Stimulated activated CD4-positive, alpha-beta T cell treated with anti-CD3 and anti-CD28 coated beads, Interleukin-1b, Interleukin-23, amount 100 ng/mL, for 48 hours (primary cell): ENCODE results near the gene PPIL4.

Source experiments
- DNase-seq: peaks from one replicate; pipeline ENCODE4 v3.0.0-alpha.2; 2020

Gene PPIL4, protein sequence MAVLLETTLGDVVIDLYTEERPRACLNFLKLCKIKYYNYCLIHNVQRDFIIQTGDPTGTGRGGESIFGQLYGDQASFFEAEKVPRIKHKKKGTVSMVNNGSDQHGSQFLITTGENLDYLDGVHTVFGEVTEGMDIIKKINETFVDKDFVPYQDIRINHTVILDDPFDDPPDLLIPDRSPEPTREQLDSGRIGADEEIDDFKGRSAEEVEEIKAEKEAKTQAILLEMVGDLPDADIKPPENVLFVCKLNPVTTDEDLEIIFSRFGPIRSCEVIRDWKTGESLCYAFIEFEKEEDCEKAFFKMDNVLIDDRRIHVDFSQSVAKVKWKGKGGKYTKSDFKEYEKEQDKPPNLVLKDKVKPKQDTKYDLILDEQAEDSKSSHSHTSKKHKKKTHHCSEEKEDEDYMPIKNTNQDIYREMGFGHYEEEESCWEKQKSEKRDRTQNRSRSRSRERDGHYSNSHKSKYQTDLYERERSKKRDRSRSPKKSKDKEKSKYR

DNA sequence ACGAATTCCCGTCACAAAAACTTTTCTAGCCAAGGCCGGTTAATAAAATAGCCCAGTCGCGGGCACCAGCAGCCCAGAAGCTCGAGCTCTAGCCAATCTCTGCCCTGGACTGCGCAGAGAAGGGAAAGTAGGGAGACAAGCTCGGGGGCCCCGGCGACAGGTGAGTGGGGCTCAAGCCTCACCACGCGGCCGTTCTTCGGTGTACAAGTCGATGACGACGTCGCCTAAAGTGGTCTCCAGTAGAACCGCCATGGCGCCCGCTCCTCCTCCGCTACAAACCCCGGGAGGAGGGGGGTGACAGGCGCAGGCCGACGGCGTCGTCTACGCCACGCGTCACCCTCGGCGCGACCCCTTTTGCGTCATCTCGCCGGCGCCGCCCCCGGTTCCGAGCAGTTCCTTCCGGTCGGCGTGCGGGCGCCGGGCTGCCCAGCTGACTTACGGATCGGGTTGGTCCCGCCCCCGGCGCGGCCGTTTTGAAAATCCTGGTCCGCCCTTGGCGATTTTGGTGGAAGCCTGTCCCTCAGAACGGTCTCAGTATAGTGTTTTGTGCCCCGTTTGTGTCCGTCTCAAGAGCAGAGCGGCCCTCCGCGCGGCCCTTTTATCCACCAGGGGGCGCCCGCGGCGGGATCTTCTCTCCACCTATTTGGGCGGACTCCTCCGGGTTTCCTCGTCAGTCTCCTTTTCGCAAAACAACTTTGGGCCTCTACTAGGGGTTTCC is at the start of gene PPIL4:
Gene PPIL4, minus strand, starts transcription at position 290 of the 718 bp plus-strand sequence. Its CDS starts 38 bp downstream, at position 252.
- DNase-seq: peak; percentile 96

DNA sequence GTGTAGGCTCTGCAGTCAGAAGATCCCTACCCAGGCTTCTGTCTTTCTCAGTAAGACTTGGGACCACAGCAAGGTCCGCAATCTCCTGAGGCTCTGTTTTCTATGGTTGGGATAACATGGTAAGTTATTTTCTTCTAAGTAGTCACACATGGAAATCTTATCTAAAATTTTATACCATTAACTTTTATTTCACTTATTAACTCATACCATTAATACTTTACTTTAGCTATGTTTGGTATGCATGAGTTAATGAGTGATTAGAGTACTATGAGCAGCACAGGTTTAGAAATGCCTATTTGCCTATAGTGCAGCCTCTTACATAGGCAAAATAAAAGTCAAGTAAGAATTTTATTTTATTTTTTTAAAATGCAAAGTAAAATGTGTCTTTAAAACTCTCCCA is 47.6 kb upstream of the PPIL4 start:
- no peak for DNase-seq

DNA sequence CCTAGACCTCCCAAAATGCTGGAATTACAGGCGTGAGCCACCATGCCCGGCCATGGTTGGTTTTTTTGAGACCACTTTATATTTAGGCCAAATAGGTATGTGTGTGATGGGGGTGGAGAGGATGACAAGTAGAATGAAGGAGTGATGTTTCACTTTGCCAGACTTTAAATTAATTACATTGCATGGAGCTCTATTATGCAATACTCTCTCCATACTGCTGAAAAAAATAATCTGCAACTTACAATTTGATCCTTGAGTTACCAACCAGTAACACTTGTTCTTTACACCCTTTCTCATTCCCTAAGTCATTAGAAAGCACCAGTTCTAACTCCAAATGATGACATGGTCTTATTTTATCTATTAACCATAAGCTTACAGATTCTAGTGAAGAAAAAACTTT is 47.1 kb upstream of the PPIL4 start:
- DNase-seq: no peak

DNA sequence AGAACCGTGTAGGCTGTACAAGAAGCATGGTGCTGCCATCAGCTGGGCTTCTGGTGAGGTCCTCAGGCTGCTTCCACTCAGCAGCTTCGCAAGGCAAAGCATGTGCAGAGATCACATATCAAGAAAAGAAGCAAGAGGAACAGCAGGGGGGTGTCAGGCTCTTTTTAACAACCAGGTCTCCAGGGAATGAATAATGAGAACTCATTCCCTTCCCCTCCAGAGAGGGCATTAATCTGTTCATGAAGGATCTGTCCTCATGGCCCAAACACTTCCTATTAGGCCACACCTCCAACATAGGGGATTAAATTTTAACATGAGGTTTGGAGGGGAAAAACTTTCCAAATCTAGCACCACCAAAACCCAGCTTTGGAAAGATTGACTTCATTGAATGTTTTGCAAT is 40.3 kb upstream of the PPIL4 start:
- no peak for DNase-seq

DNA sequence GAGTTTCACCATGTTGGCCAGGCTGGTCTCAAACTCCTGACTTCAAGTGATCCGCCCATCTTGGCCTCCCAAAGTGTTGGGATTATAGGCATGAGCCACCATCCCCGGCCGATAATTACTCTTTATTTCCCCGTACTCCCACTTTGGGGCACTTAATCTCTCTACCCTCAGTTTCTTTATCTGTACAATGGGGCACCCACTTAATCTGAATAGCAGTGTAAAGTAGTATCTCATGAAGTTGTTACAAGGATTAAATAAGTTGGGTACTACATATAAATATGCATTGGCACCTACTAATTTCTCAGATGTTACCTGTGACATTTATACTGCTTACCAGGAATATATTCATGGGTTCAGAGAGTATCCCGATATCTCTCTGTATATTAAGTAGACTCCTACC is 35.5 kb upstream of the PPIL4 start:
- DNase-seq: no peak

DNA sequence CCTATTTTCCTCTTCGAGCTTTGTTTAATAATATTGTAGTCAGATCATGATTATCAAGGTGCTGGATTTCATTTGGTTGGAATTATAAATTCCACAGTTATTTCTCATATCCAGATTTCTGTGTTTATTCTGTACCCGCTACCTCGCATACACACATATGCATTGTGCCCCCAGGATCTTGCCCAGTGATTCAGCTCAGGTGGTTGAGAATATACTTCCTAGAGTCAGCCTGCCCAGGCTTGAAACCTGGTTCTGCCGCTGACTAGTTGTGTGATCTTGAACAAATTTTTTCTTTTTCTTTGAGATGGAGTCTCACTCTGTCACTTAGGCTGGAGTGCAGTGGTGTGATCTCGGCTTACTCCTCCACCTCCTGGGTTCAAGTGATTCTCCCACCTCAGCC is 35.0 kb upstream of the PPIL4 start:
- DNase-seq: no peak

DNA sequence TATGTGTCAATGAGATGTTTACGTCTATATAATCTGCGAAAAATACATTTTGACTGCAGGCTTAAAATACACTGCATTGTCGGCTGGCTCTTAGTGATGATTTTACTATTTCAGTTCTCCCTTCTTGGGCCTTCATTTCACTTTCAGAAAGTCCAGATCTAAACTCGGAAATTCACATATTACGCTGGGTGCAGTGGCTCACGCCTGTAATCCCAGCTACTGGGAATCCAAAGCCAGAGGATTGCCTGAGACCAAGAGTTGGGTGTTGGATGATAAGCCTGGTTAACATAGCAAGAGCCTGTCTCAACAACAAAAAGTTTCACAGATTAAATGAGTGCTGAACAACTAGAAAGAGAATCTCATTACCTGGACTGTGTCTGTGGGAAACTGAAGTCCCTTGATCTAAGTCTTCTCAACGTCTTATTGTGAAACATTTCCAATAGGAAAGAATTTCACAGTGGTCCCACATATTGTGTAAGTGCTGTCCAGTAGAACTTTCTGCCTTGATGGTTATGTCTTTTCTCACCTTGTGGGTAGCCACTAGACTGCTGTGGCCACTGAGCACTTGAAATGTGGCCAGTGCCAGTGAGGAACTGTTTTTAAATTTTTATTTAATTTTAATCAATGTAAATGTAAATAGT is 22.2 kb upstream of the PPIL4 start:
- no peak for DNase-seq

DNA sequence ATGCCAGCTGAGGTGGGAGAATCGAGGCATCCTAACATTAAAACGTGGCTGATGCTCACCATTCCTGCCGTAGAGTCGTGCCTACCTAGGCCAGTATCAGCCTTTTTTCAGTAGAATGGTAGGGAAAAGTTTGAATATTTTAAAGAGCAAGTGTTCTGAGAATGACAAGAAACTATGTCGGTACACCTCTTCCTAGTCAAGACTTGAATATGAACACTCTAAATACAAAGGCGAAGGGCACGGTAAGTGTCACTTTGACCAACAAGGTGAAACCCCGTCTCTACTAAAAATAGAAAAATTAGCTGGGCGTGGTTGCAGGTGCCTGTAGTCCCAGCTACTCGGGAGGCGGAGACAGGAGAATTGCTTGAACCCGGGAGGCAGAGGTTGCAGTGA is 21.3 kb upstream of the PPIL4 start:
- no peak for DNase-seq

DNA sequence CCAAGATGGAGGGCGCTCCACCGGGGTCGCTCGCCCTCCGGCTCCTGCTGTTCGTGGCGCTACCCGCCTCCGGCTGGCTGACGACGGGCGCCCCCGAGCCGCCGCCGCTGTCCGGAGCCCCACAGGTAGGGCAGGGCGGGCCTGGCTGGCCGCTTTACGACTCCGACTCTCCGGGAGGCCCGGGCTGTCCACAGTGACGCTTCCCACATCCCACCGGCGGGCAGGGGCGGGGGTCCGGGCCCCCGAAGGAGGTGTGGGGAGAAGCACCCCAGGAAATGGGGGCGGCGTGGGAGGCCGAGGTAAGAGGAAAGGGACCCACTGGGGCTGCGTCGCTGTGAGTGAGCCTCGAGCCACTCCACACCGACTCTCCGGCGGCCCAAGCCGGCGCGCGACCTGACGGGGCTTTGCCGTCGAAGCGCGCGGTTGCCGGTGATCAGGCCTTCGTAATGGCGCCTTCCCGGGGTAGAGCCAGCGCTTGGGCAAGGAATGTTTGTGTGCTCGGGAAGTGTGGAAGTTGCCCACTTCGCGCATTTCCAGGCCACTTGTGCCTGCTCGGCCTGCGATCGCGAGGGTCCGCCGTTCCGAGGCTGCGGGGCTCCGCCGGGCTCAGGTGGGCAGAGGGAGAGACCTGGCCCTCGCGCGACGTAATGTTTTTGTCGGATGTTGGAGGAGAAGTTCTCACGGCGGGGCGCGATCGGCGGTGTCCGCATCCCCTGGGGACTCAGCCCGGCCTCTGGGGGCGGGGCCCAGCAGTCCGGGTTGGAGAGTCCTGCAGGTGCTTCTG is 20.8 kb upstream of the PPIL4 start:
- DNase-seq: peak; percentile 43

DNA sequence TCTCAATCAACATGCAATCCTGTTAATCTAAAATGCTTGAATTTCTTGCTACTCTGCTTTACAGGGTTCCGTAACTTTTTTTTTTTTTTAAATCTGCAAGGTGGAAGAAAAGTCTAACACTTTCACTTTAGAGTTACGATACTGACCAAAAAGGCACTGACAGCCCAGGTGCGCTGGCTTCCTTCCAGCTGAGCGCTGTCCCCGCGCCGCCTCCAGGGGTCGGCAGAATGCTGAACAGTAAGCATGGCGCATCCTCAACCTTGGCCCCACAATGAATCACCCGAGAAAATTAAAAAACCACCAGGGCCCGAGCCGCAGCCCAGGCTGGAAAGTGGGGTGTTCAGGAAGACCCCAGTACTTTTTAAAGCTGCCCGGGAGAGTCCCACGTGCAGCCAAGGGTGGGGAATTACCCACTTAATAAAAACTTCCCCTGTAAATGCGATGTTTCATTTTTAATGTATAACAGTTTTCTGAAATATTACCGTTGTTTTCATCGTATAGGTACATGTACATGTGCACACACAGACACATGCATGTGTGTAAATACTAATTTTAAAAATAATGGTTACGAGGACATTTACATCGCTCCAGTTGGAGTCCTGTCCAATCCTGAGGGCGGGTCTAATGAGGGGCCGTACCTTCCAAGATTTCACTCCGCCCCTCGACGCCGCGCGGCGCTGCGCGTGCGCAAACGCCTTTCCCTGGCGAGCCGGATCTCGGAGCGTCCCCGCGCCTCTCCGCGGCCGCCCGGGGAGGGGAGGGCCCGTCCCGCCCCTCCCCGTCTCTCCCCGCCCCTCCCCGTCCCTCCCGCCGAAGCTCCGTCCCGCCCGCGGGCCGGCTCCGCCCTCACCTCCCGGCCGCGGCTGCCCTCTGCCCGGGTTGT is 19.9 kb upstream of the PPIL4 start, which contains the start of gene GINM1:
Gene GINM1, plus strand, starts transcription at position 849 of the 883 bp plus-strand sequence. CDS start 40 bp downstream, outside the sequence.
- DNase-seq: peak; percentile 95

DNA sequence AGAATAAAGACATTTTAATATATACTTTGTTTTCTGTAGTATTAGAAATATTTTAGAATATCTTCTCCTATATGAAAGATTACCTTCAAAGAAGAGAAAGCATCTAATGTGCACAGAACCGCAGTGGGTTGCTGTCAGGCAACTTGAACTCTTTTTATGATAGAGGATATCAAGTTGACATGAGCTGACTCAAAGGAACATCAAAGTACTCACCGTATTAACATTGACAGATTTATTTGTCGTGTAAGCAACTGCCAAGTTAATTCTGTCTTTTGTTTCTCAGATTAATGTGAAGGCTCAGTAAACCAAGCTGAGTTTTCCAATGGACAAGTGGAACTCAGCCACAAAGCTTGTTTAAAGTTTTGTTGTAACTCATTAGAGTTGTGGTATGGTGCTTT is 18.1 kb upstream of the PPIL4 start:
- no peak for DNase-seq

DNA sequence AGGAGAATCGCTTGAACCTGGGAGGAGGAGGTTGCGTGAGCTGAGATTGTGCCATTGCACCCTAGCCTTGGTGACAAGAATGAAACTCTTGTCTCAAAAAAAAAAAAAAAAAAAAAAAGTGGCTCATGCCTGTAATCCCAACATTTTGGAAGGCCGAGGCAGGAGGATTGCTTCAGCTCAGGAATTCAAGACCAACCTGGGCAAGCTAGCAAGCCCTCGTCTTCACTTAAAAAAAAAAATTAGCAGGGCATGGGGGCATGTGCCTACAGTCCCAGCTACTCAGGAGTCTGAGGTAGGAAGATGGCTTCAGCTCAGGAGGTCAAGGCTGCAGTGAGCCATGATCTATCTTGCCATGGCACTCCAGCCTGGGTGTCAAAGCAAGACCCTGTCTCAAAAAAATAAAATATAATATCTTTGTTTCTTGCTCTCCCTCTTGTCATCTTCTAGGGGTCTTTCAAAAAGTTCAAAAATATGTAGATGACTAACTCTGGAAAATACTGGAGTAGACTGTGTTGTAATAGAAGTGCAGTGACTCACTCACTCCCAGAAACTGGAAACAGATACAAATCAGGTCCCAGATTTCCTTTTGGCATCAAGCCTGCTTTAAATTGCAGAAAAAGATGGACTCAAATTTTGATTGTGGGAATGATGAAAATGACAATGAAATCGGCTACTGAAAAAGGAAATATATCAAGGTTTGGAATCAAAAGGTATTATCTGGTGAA is 17.5 kb upstream of the PPIL4 start:
- no peak for DNase-seq

DNA sequence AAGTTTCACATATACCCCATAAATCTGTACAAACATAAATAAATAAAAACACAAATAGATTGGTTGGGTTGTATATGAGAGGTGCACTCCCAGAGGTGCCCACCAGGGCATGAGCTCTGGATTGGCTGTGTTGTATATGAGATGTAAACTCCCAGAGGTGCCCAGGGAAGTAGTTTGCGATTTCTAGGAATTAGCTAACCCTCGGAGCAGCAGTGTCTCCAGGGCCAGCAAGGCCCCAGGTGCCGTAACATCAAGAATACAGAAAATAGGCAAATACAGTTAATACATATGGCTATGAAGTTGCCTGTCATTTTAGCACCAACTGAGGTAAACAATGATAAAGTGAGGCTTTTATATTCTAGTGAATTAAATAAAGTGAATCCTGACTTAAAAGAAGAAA is 14.9 kb upstream of the PPIL4 start:
- DNase-seq: peak; percentile 7

DNA sequence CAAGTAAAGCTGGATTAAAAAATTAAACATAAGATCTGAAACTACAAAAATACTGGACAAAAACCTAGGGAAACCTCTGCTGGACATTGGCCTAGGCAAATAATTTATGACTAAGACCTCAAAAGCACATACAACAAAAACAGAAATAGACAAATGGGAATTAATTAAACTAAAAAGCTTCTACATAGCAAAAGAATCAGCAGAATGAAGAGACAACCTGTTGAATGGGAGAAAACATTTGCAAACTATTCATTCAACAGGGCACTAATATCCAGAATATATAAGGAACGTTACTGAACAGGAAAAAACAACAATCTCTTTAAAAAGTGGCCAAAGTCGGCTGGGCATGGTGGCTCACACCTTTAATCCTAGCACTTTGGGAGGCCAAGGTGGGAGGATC is 13.5 kb upstream of the PPIL4 start:
- no peak for DNase-seq

DNA sequence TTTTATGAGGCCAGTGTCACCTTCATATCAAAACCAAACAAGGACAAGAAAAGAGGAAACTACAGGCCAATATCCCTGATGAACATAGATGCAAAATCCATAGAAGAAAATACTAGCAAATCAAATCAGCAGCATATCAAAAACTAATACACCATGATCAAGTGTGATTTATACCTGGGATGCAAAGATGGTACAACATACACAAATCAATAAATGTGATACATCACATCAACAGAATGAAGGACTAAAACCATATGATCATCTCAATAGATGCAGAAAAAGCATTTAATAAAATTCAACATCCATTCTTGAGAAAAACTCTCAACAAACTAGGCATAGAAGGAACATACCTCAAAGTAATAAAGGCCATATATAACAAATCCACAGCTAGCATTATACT is 12.2 kb upstream of the PPIL4 start:
- no peak for DNase-seq

DNA sequence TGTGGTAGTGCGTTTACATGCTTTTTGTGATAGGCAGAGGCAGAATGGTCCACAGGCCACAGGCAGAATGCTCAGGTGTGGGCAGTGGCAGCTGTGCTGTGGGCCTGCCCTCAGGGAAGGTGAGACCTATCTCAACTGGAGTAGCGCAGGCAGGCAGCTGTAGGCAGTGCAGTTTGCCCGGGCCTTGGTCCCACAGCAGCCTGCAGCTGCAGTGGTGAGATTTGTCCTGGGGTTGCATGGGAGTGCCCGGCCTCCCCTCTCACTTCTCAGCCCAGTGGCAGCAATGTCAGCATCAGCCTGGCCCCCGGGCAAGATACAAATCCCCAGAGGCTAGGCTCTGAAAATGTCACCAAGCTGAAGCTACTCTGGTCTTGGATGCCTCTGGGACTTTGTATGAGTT is 6.1 kb upstream of the PPIL4 start:
- DNase-seq: no peak

DNA sequence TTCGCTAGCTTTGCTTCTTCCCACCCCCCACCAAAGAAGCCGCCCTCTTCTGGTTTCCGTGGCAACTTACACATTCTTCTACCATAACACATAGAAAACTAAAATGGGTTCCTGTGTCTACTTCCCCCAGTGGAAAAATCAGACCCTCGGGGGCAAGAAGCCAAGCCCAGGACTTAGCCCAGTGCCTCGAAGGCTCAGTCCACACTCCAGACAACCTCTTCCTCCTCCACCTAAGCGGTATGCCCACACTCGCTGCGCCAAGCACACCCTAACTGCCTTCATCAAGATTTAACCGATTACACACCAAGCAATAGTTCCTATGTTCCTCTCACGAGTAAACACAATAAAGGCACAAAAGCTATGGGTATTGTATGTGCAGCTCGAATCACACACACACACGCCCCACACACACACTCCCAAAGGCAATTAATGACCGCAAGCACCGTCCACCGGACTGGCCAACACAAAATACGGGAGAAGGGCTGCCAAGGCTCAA is 537 bp downstream of the PPIL4 start:
- DNase-seq: peak; percentile 55

DNA sequence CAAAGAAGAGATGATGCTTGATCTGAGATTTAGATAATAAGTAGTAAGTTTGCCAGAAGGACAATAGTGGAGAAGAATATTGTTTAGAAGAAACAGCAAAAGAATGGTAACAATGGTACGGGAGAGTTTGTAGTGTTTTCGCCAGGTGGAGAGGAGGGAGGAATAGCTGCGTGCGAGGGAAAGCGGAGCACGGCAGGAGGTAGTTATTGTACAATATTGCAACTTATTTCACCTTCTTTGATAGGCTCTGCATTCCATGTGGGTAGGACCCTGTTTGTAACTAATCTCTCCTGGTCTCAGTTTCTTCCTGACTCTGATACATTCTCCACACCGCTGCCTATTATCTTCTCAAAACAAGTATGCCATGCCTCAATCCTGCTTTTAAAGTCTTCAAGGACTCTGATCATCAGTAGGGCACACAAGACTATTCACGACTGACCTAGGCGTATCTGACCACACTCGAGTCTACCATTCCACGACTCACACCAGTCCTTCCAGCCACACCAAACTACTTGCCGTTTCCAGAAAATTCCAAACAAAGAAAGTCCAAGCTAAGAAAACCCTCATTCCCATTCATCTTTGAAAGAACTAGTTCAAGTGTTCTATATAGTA is 1.1 kb downstream of the PPIL4 start:
- DNase-seq: no peak

DNA sequence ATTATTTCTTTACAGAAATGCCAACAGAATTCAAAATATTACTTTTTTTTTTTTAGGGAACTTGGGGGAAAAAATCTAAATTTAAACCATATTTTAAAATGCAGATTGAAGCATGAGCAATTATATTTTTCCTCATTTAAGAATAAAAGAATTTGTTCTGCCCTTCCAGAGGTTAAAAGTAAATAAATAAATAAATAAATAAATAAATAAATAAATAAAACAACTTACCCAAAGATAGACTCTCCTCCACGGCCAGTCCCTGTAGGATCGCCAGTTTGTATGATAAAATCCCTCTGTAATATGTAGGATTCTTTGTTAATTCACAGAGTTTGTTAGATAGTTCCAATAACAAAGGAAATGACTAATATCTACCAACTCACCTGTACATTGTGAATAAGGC is 4.7 kb downstream of the PPIL4 start:
- no peak for DNase-seq

DNA sequence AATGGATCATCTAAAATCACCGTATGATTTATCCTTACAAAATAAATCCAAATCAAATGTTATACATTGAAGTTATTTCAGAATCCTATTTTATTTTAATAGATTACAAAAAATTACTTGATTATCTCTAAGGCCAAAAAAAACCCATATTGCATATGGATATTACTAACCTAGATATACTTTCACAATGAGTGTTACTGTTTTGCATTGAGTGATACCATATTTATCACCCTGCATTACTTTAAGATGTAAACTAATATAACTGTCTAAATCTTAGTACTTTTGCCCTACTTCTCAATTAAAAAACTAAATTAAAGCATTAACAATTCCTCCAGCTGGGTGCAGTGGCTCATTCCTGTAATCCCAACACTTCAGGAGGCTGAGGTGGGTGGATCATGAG is 11.1 kb downstream of the PPIL4 start:
- DNase-seq: no peak
